RKO (cell line): ENCODE measurements around the gene ZBTB18.
A peak's percentile ranks its signal among the peaks of the same experiment; 100 is the strongest.
"Not testable (repeated sequence)": the region's sequence is repeated elsewhere in the genome, so short reads cannot be mapped to it uniquely, and the experiment has no call there.

ENCODE experiments used
- DNase-seq: peaks from one replicate; pipeline ENCODE4 v3.0.0-alpha.2; 2016; ENCODE audit warnings: low spot score

ZBTB18 gene

GRCh38 chr1:244041466-244042120 is 9.5 kb upstream of the ZBTB18 start:
- DNase-seq: no peak

DNA sequence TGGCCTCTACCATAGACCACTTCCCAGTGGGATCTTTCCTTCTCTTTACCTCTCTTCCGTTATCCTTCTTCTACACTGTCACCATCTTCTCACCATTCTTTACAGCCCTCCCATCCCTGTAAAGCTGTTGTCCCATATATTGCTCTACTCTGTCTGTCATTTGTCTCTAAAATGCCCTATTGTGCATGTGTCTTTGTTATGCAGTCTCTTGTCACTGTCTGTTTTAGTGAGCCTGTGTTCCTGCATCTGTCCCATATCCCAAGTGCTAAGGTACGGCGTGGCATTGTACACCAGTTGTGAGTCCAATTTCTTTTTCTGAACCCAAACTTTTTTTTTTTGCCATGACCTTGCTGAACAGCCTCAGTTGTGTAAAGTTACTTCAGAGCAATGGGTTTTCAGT is 8.8 kb upstream of the ZBTB18 start:
- no peak for DNase-seq

GRCh38 chr1:244044423-244044822 is 6.7 kb upstream of the ZBTB18 start:
- DNase-seq: no peak

- not testable (repeated sequence) for DNase-seq
Observed at GRCh38 chr1:244046254-244046653, 4.8 kb upstream of the ZBTB18 start.

DNA sequence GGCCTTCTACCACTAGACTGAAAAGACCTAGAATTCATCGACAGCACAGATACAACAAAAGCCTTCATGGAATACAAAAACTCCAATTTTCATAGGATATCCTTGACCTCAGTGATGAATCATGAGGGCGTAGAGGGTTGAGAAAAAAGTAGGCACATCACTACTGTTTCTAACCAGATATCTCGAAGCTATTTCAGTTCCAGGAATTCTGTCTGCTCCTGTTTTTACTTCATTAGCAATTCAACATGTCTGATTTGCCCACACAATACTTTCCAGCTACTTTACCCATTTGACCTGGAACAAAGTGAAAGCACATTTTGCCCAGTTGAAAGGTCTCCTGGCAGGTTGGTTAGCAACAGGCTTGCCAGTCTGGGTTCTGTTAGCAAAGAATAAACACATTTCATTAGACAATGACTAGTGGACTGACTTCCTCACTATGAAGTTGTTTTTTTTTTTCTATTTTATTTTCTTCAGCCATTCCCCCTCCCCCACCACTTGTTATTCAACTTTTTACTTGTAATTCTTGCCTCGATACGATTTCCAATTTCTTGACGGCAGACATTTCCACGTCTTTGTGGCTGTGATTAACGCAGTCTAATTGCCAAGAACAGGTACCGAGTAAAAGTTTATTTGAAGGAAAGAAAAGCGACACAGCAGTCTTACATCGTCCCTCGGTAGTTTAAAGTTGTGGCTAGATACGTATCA is 4.0 kb upstream of the ZBTB18 start:
- DNase-seq: peak; percentile 7

DNA sequence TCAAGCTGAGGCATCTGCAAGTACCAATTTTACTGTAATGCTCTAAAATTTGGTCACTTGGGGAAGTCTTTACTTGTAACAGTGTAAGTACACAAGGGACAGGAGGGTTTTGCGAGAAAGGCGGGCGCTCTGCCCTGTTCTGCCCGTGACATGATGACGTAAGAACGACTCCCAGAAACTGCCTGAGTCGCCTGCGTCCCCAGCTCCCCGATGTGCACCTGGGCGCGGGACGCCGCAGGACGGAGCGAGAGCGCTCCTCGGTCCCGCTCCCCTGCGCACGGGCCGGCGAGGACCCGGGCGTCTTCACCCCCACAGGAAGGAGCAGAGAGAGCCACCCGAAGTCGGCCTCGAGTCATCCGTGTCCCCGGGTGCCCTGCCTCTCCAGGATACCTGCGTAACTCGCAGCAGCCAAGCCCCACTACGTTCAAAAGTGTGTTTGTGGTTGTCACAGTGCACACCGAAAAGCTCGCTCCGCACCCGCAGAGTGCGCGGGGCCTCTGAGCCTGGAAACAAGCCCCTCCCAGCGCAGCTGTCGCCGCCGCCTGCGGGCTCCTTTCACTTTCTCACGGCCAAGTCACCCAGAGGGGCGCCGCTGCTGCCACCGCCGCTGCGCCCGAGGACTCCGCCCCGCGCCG is 3.3 kb upstream of the ZBTB18 start:
- DNase-seq: peak; percentile 49

GRCh38 chr1:244048256-244049161 is 2.6 kb upstream of the ZBTB18 start:
- DNase-seq: peak; percentile 96

- no peak for DNase-seq
Observed at GRCh38 chr1:244049162-244050013, 1.7 kb upstream of the ZBTB18 start.

DNA sequence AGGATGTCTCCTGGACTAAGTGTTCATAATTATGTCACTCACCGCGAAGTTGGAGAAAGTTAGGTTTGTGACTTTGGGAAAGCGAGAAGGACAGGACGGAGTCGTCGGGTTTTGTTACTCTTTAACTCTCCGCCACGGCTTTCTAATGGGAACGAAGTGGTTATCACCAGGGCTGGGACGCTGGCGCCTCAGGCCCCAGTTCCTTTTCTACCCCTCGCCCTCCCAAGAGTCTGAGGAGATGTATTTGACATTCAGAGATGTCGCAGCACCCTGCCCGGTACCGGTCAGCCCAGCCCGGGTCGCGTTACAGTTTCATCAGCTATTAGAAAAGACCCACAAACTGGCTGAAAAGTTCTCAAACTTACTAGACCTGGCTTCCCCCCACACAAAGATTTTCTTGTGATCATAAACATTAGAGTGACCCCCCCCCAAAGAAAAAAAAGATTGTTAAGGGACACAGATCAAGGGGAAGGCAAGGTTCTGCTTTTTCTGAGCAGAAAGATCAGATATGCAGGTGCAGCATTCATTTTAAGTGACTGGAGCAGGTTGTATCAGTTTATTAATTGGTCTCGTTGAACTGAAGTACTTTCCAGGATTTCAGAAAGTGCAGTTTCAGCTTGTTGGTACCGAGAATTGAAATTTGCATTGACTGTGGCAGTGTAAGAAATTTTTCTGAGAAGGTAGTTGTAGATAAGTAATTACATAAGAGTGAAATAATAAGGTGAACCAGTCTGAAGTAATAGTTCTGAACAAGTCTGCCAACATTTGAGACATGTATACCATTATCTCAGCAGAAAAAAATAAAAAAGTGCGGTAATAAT is 859 bp upstream of the ZBTB18 start:
- DNase-seq: no peak

DNA sequence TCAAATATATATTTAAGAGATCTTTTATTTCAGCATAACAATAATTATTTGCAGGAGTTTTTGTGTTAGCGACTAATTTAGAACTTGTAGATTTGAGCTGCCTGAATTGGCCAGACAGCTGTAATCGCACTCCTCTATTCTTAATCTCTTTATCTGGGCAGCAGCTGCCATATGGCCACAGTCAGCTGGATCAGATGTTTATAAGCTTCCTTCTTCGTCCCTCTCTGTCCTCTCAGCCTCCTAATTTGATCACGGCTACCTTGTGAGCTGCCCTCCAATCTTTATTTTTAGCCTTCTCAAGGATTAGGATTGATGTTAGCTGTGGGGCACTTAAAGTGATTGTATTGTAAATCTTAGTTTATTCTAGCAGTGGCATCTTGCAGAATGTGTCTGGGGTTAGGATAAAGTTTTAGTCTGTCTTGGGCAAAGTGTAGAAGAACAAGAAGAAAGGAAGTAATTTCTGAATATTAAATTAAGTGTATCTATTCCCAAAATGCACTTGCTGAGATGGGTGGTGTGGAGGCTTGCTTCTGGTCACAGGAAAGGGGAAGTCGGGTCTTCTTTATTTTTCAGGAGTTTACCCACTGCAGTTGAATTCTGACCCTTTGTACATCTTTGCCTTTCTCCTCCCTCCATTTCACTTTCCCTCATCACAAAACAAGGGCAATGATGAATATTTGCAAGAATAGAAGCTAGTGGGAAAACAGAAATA is 1.1 kb downstream of the ZBTB18 start:
- DNase-seq: no peak

GRCh38 chr1:244052728-244053312 is 1.7 kb downstream of the ZBTB18 start:
- DNase-seq: no peak

DNA sequence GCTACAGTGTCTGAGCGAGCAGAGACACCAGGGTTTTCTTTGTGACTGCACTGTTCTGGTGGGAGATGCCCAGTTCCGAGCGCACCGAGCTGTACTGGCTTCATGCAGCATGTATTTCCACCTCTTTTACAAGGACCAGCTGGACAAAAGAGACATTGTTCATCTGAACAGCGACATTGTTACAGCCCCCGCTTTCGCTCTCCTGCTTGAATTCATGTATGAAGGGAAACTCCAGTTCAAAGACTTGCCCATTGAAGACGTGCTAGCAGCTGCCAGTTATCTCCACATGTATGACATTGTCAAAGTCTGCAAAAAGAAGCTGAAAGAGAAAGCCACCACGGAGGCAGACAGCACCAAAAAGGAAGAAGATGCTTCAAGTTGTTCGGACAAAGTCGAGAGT is 2.7 kb downstream of the ZBTB18 start:
- DNase-seq: no peak

GRCh38 chr1:244054247-244054923 is 3.3 kb downstream of the ZBTB18 start:
- DNase-seq: no peak

DNA sequence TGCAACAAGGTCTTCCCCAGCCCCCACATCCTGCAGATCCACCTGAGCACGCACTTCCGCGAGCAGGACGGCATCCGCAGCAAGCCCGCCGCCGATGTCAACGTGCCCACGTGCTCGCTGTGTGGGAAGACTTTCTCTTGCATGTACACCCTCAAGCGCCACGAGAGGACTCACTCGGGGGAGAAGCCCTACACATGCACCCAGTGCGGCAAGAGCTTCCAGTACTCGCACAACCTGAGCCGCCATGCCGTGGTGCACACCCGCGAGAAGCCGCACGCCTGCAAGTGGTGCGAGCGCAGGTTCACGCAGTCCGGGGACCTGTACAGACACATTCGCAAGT is 3.8 kb downstream of the ZBTB18 start:
- no peak for DNase-seq

- no peak for DNase-seq
Observed at GRCh38 chr1:244056577-244056976, 5.5 kb downstream of the ZBTB18 start.

- no peak for DNase-seq
Observed at GRCh38 chr1:244057474-244058385, 6.6 kb downstream of the ZBTB18 start.

DNA sequence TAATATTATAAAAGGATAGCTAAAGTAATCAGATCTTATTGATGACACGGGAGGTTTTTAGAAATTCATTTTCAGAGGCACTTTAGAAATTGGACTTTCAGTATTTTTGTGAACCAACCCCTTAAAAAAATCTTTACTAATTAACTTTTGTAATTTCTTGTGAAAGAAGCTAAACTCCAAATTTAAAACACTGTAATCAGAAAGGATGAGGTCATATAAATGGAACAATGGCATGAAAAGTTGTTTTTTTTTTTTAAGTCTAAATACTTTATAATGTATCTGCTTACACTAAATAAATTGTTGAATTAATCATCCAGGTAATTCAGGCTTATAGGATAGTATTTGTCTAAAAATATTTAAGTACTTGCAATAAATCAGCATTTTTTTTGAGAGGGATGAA is 9.0 kb downstream of the ZBTB18 start:
- DNase-seq: no peak

DNA sequence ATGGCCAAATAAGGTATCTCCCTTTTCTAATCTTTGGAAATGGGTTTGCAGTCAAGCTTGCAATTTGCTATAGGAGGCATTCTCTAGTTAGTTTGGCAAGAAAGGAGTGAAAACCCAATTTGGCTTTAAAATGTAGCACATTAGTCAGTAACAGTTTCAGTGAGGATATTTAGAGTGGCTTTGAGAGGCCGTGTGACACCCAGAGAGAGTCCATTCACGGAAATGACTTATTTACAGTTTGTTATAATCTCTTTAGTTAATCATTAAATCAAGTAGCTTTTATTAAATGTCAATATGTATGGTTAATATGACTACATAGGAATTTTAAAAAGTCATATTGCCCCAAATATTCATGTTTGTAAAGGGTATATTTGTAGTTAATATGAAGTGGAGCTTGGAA is 9.6 kb downstream of the ZBTB18 start:
- DNase-seq: no peak
